Measurements from ENCODE around the gene ITPRID1. TPM values are rescaled to one million over a fixed set of nuclear protein-coding genes. Genes with fewer than 3 reads are reported as not detected.

The ITPRID1 gene
- total RNA-seq, 4 donors from 2014 or later, result 2.8 to 6.3 (median 4.4) TPM

DNA sequence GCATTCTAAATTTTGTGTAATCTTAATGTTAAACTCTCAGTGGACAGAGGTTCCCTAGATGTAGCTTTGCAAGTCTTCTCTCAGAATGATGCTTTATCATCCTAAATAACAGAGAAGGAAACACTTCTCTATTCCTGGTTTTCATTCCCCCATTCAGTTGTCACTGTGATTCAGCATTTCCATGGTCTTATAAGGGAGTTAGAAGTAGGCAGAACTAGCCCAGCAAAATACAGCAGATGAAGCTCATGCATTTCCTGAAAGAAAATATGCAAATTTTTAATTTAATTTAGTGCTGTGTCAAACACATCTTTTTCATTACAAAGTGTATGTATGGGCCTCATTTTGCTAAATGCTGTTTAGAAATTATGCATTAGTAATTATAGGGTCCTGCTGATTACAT lies 70.1 kb downstream of the ITPRID1 start:
- H3K4me3 ChIP-seq, result no peak overlapping the region
- no peaks in the 10 kb centered on the region for H3K27me3 ChIP-seq
- H3K36me3 ChIP-seq, result no peaks in the 10 kb centered on the region
- no peaks in the 10 kb centered on the region for H3K4me1 ChIP-seq
- intact Hi-C loops (cut with DNase I; ENCODE audit: low total_unique reads), result no loop called here
- TF ChIP-seq CTCF (IDR thresholded peaks at IDR 0.05), result no peak
- no peak for TF ChIP-seq POLR2A (IDR thresholded peaks at IDR 0.05)
- TF ChIP-seq POLR2AphosphoS5 (IDR thresholded peaks at IDR 0.05), result no peak
- TF ChIP-seq EP300 (IDR thresholded peaks at IDR 0.05; ENCODE audit: low read depth), result no peak
- no peak overlapping the region for H3K27ac ChIP-seq
- in situ Hi-C loops (cut with MboI; ENCODE audit: low pct_ligation_motif_present in 1 of 4, low pct_unique_long_range_greater_than_20kb in 1 of 4, low sequenced_read_pairs in 3 of 4), result no loop called here
- DNase-seq, result no peak
- H3K9me3 ChIP-seq, result no peaks in the 10 kb centered on the region

- H3K9me3 ChIP-seq, result peaks cover 0 to 5% of the 10 kb centered on the region in 2 donors
- no peak overlapping the region for H3K27ac ChIP-seq
- no peak for DNase-seq
- H3K36me3 ChIP-seq, result no peaks in the 10 kb centered on the region
- intact Hi-C loops (cut with DNase I; ENCODE audit: low total_unique reads) (no loop called here), in situ Hi-C loops (cut with MboI; ENCODE audit: low pct_ligation_motif_present in 1 of 4, low pct_unique_long_range_greater_than_20kb in 1 of 4, low sequenced_read_pairs in 3 of 4) (no loop called here)
- no peak overlapping the region for H3K4me3 ChIP-seq
- no peaks in the 10 kb centered on the region for H3K4me1 ChIP-seq
- H3K27me3 ChIP-seq, result no peaks in the 10 kb centered on the region
- TF ChIP-seq EP300 (IDR thresholded peaks at IDR 0.05; ENCODE audit: low read depth) (no peak), POLR2A (IDR thresholded peaks at IDR 0.05) (no peak), CTCF (IDR thresholded peaks at IDR 0.05) (no peak), POLR2AphosphoS5 (IDR thresholded peaks at IDR 0.05) (no peak)
Measured at GRCh38 chr7:31595390-31595789, 81.5 kb downstream of the ITPRID1 start.

- DNase-seq, result no peak
- in situ Hi-C loops (cut with MboI; ENCODE audit: low pct_ligation_motif_present in 1 of 4, low pct_unique_long_range_greater_than_20kb in 1 of 4, low sequenced_read_pairs in 3 of 4), result loop anchor here in 1 of 4 donors (25.0 kb wide), 1 partner anchor 90 kb away; the partner anchor contains the start of gene ITPRID1
- no peaks in the 10 kb centered on the region for H3K36me3 ChIP-seq
- H3K9me3 ChIP-seq, result no peaks in the 10 kb centered on the region
- intact Hi-C loops (cut with DNase I; ENCODE audit: low total_unique reads), result no loop called here
- no peak overlapping the region for H3K27ac ChIP-seq
- H3K4me1 ChIP-seq, result no peaks in the 10 kb centered on the region
- 73% methylated on average over 5 of the region's 5 CpGs for WGBS, 2 donors (ENCODE audit: low coverage in 1 of 2)
- H3K4me3 ChIP-seq, result no peak overlapping the region
- TF ChIP-seq POLR2AphosphoS5 (IDR thresholded peaks at IDR 0.05), result no peak
- TF ChIP-seq EP300 (IDR thresholded peaks at IDR 0.05; ENCODE audit: low read depth), result no peak
- TF ChIP-seq CTCF (IDR thresholded peaks at IDR 0.05), result no peak
- TF ChIP-seq POLR2A (IDR thresholded peaks at IDR 0.05), result no peak
- no peaks in the 10 kb centered on the region for H3K27me3 ChIP-seq
Measured at GRCh38 chr7:31602041-31602625, 88.2 kb downstream of the ITPRID1 start.

DNA sequence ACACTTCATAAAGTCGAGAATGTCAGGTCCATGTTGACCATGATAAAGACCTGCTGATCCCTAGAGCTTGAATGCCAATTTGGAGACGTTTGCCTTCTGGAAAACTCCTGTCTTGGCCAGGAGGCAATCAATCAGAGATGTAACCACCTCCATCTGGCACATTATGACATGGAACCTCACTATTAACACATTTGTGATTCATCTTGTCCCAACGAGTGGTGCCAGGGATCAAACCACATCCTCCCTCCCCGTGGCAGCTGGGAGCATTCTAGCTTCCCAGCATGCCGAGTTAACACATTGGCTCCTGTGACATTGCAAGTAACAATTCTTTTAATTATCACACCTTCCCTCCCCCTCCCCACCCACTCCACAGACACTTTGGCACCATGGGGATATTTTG lies 89.2 kb downstream of the ITPRID1 start:
- WGBS, 2 donors (ENCODE audit: low coverage in 1 of 2), result 64 to 83% methylated on average over 1 to 5 of the region's 5 CpGs
- intact Hi-C loops (cut with DNase I; ENCODE audit: low total_unique reads), result no loop called here

More for the DNA sequence above, 89.2 kb downstream of the ITPRID1 start:
- H3K27ac ChIP-seq, result no peak overlapping the region
- H3K27me3 ChIP-seq, result no peaks in the 10 kb centered on the region
- DNase-seq, result no peak
- TF ChIP-seq POLR2A (IDR thresholded peaks at IDR 0.05), result no peak
- TF ChIP-seq EP300 (IDR thresholded peaks at IDR 0.05; ENCODE audit: low read depth), result no peak
- TF ChIP-seq POLR2AphosphoS5 (IDR thresholded peaks at IDR 0.05), result no peak
- TF ChIP-seq CTCF (IDR thresholded peaks at IDR 0.05), result no peak
- H3K36me3 ChIP-seq, result no peaks in the 10 kb centered on the region
- no peaks in the 10 kb centered on the region for H3K9me3 ChIP-seq
- no peak overlapping the region for H3K4me3 ChIP-seq
- no peaks in the 10 kb centered on the region for H3K4me1 ChIP-seq
- in situ Hi-C loops (cut with MboI; ENCODE audit: low pct_ligation_motif_present in 1 of 4, low pct_unique_long_range_greater_than_20kb in 1 of 4, low sequenced_read_pairs in 3 of 4), result loop anchor here in 1 of 4 donors (25.0 kb wide), 1 partner anchor 91 kb away; the partner anchor contains the start of gene ITPRID1
